Upper lobe of left lung (tissue), 4 donors: ENCODE measurements around the gene CRYBB2.

Experiments used
- EP300 ChIP-seq, 4 donors: sonication (generic); formaldehyde crosslinking; IDR thresholded peaks; one replicate each; pipeline ENCODE4 v1.5.1; 2017; ENCODE audit warnings: antibody characterized with exemption in 4 of 4, control low read depth in 2 of 4
- POLR2A ChIP-seq, 4 donors: fragments of 450-650 bp; IDR thresholded peaks; one replicate each; pipeline ENCODE4 v1.5.1; 2016 to 2017; ENCODE audit warnings: antibody characterized with exemption in 4 of 4, mild to moderate bottlenecking in 2 of 4
- TF ChIP-seq, protein P1 (sequence below), 6 experiments: fragments of 450-650 bp in 4 of 6; fragments of 200-600 bp in 2 of 6; sonication (generic) in 2 of 6; IDR thresholded peaks; one replicate each; pipeline ENCODE4 v1.5.1; 2016 to 2019; ENCODE audit warnings: antibody characterized with exemption in 6 of 6

GRCh38 chr22:25177226-25177625, 42.2 kb upstream of the CRYBB2 start:
- TF ChIP-seq, protein P1, sequence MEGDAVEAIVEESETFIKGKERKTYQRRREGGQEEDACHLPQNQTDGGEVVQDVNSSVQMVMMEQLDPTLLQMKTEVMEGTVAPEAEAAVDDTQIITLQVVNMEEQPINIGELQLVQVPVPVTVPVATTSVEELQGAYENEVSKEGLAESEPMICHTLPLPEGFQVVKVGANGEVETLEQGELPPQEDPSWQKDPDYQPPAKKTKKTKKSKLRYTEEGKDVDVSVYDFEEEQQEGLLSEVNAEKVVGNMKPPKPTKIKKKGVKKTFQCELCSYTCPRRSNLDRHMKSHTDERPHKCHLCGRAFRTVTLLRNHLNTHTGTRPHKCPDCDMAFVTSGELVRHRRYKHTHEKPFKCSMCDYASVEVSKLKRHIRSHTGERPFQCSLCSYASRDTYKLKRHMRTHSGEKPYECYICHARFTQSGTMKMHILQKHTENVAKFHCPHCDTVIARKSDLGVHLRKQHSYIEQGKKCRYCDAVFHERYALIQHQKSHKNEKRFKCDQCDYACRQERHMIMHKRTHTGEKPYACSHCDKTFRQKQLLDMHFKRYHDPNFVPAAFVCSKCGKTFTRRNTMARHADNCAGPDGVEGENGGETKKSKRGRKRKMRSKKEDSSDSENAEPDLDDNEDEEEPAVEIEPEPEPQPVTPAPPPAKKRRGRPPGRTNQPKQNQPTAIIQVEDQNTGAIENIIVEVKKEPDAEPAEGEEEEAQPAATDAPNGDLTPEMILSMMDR (IDR thresholded peaks at IDR 0.05), result no peak
- TF ChIP-seq POLR2A (IDR thresholded peaks at IDR 0.05) (no peak), EP300 (IDR thresholded peaks at IDR 0.05) (no peak)
